CD4-positive, alpha-beta T cell (primary cell): ENCODE results near the gene GTF2IRD1. TPM values are rescaled to one million over a fixed set of nuclear protein-coding genes. Genes with fewer than 3 reads are reported as not detected.

ENCODE experiments used
- ATAC-seq: fragments of 200-7000 bp; cut with Tn5 transposase; one replicate; pipeline ENCODE4 v1.10.0; 2022; ENCODE audit warnings: mild to moderate bottlenecking; ENCODE audit not compliant: poor library complexity
- CTCF ChIA-PET: fragments of 350-600 bp; sonication (Branson Sonifier 250); formaldehyde crosslinking; loops from one replicate; lab custom pipeline; 2021; ENCODE audit warnings: antibody characterized with exemption, inconsistent platforms; lab: Charles Lee
- POLR2A ChIA-PET: fragments of 350-600 bp; sonication (Branson Sonifier 250); formaldehyde crosslinking; loops from one replicate; lab custom pipeline; 2021; ENCODE audit warnings: antibody characterized with exemption, inconsistent platforms; lab: Charles Lee
- DNase-seq, 14 experiments: peaks; one replicate each; pipeline ENCODE4 v3.0.0-alpha.2; 2013 to 2020; ENCODE audit warnings: mixed read lengths in 2 of 14
- H3K27ac ChIP-seq, 2 donors: one replicate each; pipeline versions ENCODE4 v1.5.1 to v1.7.0; 2013; ENCODE audit warnings: low read length in 2 of 2, low read depth in 1 of 2, mild to moderate bottlenecking in 1 of 2
- H3K27me3 ChIP-seq, 2 experiments: 1 replicate in 1 of 2; 2 replicates in 1 of 2; pipeline versions ENCODE4 v1.6.1 to v1.7.0; 2013; ENCODE audit warnings: low read length in 2 of 2, control low read depth in 1 of 2, mild to moderate bottlenecking in 1 of 2, moderate library complexity in 1 of 2; ENCODE audit not compliant: insufficient read depth in 2 of 2, control insufficient read depth in 1 of 2
- H3K36me3 ChIP-seq: one replicate; pipeline ENCODE4 v1.6.1; 2013; ENCODE audit warnings: low read length, control low read depth; ENCODE audit not compliant: insufficient read depth
- H3K4me1 ChIP-seq: one replicate; pipeline ENCODE4 v1.6.1; 2013; ENCODE audit warnings: low read length, control low read depth; ENCODE audit not compliant: insufficient read depth
- H3K4me3 ChIP-seq: one replicate; pipeline ENCODE4 v1.5.1; 2013; ENCODE audit warnings: mild to moderate bottlenecking, low read length, moderate library complexity
- H3K9me3 ChIP-seq, 2 experiments: 1 replicate in 1 of 2; 2 replicates in 1 of 2; pipeline versions ENCODE4 v1.6.1 to v1.7.0; 2013; ENCODE audit warnings: low read length in 2 of 2, mild to moderate bottlenecking in 2 of 2, control low read depth in 1 of 2, moderate library complexity in 1 of 2; ENCODE audit not compliant: control insufficient read depth in 1 of 2, insufficient read depth in 1 of 2
- H3K27ac Mint-ChIP-seq: one replicate; pipeline ENCODE4 v1.8.0; 2020; ENCODE audit warnings: mixed read lengths
- H3K27me3 Mint-ChIP-seq: one replicate; pipeline ENCODE4 v1.8.0; 2021; ENCODE audit warnings: mixed read lengths
- H3K36me3 Mint-ChIP-seq: one replicate; pipeline ENCODE4 v1.8.0; 2021; ENCODE audit warnings: low read depth, mixed read lengths
- H3K4me1 Mint-ChIP-seq: one replicate; pipeline ENCODE4 v1.8.0; 2021; ENCODE audit warnings: low read depth, mixed read lengths
- H3K4me3 Mint-ChIP-seq: one replicate; pipeline ENCODE4 v1.8.0; 2020; ENCODE audit warnings: mild to moderate bottlenecking, mixed read lengths
- H3K9me3 Mint-ChIP-seq: one replicate; pipeline ENCODE4 v1.8.0; 2020; ENCODE audit warnings: mixed read lengths
- intact Hi-C, 2 experiments: fragments of 100-400 bp; cut with DNase I in 1 of 2; cut with micrococcal nuclease in 1 of 2; formaldehyde crosslinking; loops; one replicate each; pipeline versions ENCODE4 v1.15.1 to v1.9.0; 2023 to 2025; cut with DNase I, micrococcal nuclease
- total RNA-seq, 174 experiments: library from RNA in 2 of 174; stranded (reverse) in 2 of 174; gene quantifications; one replicate each; pipeline ENCODE4 v1.2.3 and lab custom pipeline; 2021 to 2026
- TF ChIP-seq, protein P1 (sequence below): fragments of 200-600 bp; IDR thresholded peaks from one replicate; pipeline ENCODE4 v1.8.0; 2022; ENCODE audit warnings: antibody characterized with exemption, mild to moderate bottlenecking

Gene GTF2IRD1
- total RNA-seq, 2 experiments from 2014 or later: 0.74 to 1.2 TPM

DNA sequence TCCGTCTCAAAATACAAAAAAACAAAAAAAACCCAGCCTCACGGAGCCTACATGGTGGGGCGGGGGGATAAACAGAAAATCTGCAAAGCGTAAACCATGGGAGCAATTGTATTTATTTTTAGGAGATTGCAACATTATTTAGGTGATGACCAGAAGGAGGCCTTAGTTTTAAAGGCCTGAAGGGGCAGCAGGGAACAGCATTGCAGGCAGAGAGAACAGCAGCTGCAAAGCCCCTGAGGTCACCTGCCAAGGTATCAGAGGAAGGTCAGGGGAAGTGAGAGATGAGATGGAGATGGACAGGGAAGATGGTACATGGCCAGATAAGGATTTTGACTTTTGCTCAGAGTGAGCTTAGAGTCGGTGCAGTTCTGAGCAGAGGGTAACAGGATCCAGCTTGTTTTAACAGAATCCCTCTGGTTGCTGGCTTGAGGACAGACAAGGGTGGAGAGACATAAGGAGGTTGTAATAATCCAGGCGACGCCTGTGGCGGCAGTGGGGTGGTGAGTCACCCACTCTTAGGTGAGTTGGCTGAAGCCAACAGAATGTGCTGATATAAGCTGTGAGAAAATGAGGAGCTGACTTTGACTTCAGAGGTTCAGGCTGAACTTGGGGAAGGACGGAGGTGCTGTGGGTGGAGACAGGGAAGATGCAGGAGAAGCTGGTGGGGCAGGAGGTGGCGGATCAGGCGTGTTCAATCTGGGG, 121.5 kb downstream of the GTF2IRD1 start:
- ATAC-seq: no peak
- no peaks in the 10 kb centered on the region for H3K9me3 Mint-ChIP-seq
- H3K27ac Mint-ChIP-seq: no peak overlapping the region
- H3K4me1 Mint-ChIP-seq: no peaks in the 10 kb centered on the region
- CTCF ChIA-PET: no interaction called here
- intact Hi-C loops: no loop called here
- H3K27ac ChIP-seq: no peak overlapping the region
- peak in 1 of 14 experiments; percentile 8 for DNase-seq
- no peaks in the 10 kb centered on the region for H3K27me3 ChIP-seq
- H3K4me3 Mint-ChIP-seq: no peak overlapping the region
- POLR2A ChIA-PET: no interaction called here
- H3K36me3 Mint-ChIP-seq: no peaks in the 10 kb centered on the region
- peaks cover 6% of the 10 kb centered on the region for H3K4me1 ChIP-seq
- H3K36me3 ChIP-seq: no peaks in the 10 kb centered on the region
- H3K4me3 ChIP-seq: no peak overlapping the region
- TF ChIP-seq, protein P1, sequence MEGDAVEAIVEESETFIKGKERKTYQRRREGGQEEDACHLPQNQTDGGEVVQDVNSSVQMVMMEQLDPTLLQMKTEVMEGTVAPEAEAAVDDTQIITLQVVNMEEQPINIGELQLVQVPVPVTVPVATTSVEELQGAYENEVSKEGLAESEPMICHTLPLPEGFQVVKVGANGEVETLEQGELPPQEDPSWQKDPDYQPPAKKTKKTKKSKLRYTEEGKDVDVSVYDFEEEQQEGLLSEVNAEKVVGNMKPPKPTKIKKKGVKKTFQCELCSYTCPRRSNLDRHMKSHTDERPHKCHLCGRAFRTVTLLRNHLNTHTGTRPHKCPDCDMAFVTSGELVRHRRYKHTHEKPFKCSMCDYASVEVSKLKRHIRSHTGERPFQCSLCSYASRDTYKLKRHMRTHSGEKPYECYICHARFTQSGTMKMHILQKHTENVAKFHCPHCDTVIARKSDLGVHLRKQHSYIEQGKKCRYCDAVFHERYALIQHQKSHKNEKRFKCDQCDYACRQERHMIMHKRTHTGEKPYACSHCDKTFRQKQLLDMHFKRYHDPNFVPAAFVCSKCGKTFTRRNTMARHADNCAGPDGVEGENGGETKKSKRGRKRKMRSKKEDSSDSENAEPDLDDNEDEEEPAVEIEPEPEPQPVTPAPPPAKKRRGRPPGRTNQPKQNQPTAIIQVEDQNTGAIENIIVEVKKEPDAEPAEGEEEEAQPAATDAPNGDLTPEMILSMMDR: no peak
- H3K9me3 ChIP-seq: no peaks in the 10 kb centered on the region
- no peaks in the 10 kb centered on the region for H3K27me3 Mint-ChIP-seq

DNA sequence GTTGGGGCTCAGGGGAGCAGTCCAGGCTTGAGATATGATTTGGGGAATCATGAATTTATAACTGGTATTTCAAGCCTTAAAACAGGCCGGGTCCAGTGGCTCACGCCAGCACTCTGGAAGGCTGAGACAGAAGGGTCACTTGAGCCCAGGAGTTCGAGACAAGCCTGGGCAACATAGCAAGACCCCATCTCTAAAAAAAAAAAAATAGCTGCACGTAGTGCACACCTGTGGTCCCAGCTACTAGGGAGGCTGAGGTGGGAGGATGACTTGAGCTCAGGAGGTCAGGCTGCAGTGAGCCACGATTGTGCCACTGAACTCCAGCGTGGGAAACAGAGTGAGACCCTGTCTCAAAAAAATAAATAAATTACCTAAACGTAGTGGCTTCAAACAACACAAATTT, 122.1 kb downstream of the GTF2IRD1 start:
- DNase-seq (no peak), ATAC-seq (no peak)
- no peaks in the 10 kb centered on the region for H3K36me3 Mint-ChIP-seq
- intact Hi-C loops: no loop called here
- H3K4me1 ChIP-seq: peaks cover 5% of the 10 kb centered on the region
- POLR2A ChIA-PET: no interaction called here
- no peaks in the 10 kb centered on the region for H3K4me1 Mint-ChIP-seq
- no peak overlapping the region for H3K27ac Mint-ChIP-seq
- H3K4me3 ChIP-seq: no peak overlapping the region
- H3K4me3 Mint-ChIP-seq: no peak overlapping the region
- H3K27me3 ChIP-seq: no peaks in the 10 kb centered on the region
- no peaks in the 10 kb centered on the region for H3K9me3 Mint-ChIP-seq
- H3K27me3 Mint-ChIP-seq: no peaks in the 10 kb centered on the region
- H3K27ac ChIP-seq: no peak overlapping the region
- H3K9me3 ChIP-seq: no peaks in the 10 kb centered on the region
- no peaks in the 10 kb centered on the region for H3K36me3 ChIP-seq
- TF ChIP-seq, protein P1: no peak
- CTCF ChIA-PET: no interaction called here

DNA sequence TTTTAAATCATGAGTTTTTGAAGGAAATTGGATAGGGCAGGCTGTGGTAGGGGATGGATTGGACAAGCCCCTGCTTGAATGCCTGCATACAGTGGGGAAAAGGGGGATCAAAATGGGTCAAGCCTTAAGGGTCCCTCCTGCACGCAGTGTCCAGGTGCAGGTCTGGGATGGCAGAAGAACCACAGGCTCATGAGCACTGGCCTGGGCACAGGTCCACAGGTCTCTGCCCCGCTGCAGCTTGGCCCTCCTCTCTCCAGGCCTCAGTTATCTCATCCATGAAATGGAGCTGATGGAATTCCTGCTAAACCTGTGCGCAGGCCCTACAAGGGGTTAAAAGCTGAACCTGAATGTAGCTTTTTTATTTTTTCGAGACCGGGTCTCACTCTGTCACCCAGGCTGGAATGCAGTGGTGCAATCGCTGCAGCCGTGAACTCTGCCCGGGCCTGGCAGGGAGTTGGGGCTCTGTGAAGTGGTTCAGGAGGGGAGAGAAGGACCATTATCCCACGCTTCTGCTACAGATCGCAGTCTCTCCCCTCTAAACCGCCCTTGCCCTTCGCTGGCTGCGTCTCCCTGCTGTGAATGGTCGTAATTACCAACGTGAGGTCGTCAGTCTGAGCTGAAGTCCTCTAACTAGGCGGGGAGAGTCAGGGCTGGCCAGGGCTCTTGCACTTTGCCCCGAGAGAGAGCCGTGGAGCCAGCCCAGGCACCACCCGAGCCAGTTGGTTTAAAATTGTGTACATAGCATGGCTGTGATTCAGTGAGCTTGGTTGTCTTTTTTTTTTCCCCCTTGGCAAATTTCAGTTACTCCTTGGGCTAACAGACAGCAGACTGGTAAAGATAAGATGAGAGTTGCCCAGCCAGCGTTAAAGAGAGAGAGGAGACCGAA, 126.3 kb downstream of the GTF2IRD1 start:
- H3K9me3 Mint-ChIP-seq: no peaks in the 10 kb centered on the region
- no peaks in the 10 kb centered on the region for H3K9me3 ChIP-seq
- ChIA-PET CTCF (no interaction called here), POLR2A (no interaction called here)
- no peaks in the 10 kb centered on the region for H3K27me3 Mint-ChIP-seq
- no peaks in the 10 kb centered on the region for H3K36me3 ChIP-seq
- H3K36me3 Mint-ChIP-seq: no peaks in the 10 kb centered on the region
- no peak overlapping the region for H3K4me3 ChIP-seq
- no peaks in the 10 kb centered on the region for H3K4me1 Mint-ChIP-seq
- H3K4me3 Mint-ChIP-seq: no peak overlapping the region
- TF ChIP-seq, protein P1: no peak
- intact Hi-C loops: no loop called here
- no peak overlapping the region for H3K27ac ChIP-seq
- no peaks in the 10 kb centered on the region for H3K4me1 ChIP-seq
- no peaks in the 10 kb centered on the region for H3K27me3 ChIP-seq
- H3K27ac Mint-ChIP-seq: no peak overlapping the region
- ATAC-seq (no peak), DNase-seq (no peak)
